Muscle of leg (tissue), 11 donors: Measurements from ENCODE around the gene MRPL54. TPM values are rescaled to one million over a fixed set of nuclear protein-coding genes. Genes with fewer than 3 reads are reported as not detected.
"Not testable (repeated sequence)": the region's sequence is repeated elsewhere in the genome, so short reads cannot be mapped to it uniquely, and the experiment has no call there.

Source experiments
- DNase-seq: peaks from one replicate; pipeline ENCODE4 v3.0.0; 2013
- H3K27ac ChIP-seq: one replicate; pipeline ENCODE4 v1.5.1; 2013; ENCODE audit warnings: mild to moderate bottlenecking, low read length, control low read depth
- H3K27me3 ChIP-seq: one replicate; pipeline ENCODE4 v1.6.1; 2013; ENCODE audit warnings: low read length; ENCODE audit not compliant: control insufficient read depth, insufficient read depth
- H3K36me3 ChIP-seq: one replicate; pipeline ENCODE4 v1.6.1; 2013; ENCODE audit warnings: low read length; ENCODE audit not compliant: control insufficient read depth, insufficient read depth
- H3K4me1 ChIP-seq: one replicate; pipeline ENCODE4 v1.6.1; 2013; ENCODE audit warnings: low read length; ENCODE audit not compliant: control insufficient read depth, insufficient read depth
- H3K4me3 ChIP-seq: one replicate; pipeline ENCODE4 v1.5.1; 2013; ENCODE audit warnings: low read length, control low read depth
- H3K9me3 ChIP-seq: replicated peaks from 2 replicates; pipeline ENCODE4 v1.6.1; 2013; ENCODE audit warnings: low read depth, low read length; ENCODE audit not compliant: control insufficient read depth
- WGBS: methylation state at CpG from one replicate; pipeline ENCODE4 v1.1.5; 2013; ENCODE audit warnings: missing lambda C conversion rate; ENCODE audit not compliant: insufficient coverage; 5-methylcytosine and 5-hydroxymethylcytosine counted together
- polyA plus RNA-seq, 8 donors: library from polyadenylated mRNA; unstranded; fragments of 120-200 nt; gene quantifications; one replicate each; pipeline versions ENCODE4 v1.2.1 to v1.2.3, GENCODE V29; 2013; ENCODE audit warnings: inconsistent platforms in 1 of 8, low replicate concordance in 1 of 8; ENCODE audit not compliant: insufficient read length in 8 of 8, insufficient read depth in 1 of 8
- total RNA-seq: library from RNA; stranded (reverse); fragments of 120-200 nt; gene quantifications from one replicate; pipeline ENCODE4 v1.2.4, GENCODE V29; 2013

The MRPL54 gene
- total and polyA plus RNA-seq, 9 donors: 22.6 to 61.4 (median 30.7) TPM

- DNase-seq: no peak
- 80% methylated on average over 28 of the region's 33 CpGs for WGBS
- H3K4me1 ChIP-seq: peaks cover 4% of the 10 kb centered on the region
- peaks cover 4% of the 10 kb centered on the region for H3K27me3 ChIP-seq
- no peak overlapping the region for H3K4me3 ChIP-seq
- H3K9me3 ChIP-seq: no peaks in the 10 kb centered on the region
- H3K27ac ChIP-seq: no peak overlapping the region
- no peaks in the 10 kb centered on the region for H3K36me3 ChIP-seq
Measured at GRCh38 chr19:3808420-3809143, 46.1 kb downstream of the MRPL54 start.

GRCh38 chr19:3809881-3810707 is 47.6 kb downstream of the MRPL54 start:
- Histone ChIP-seq H3K36me3 (no peaks in the 10 kb centered on the region), H3K27ac (no peak overlapping the region), H3K4me1 (peaks cover 4% of the 10 kb centered on the region), H3K4me3 (no peak overlapping the region), H3K9me3 (no peaks in the 10 kb centered on the region), H3K27me3 (no peaks in the 10 kb centered on the region)
- DNase-seq: no peak
- WGBS: 72% methylated on average over 9 of the region's 26 CpGs

GRCh38 chr19:3810708-3811355 is 48.4 kb downstream of the MRPL54 start:
- no peaks in the 10 kb centered on the region for H3K36me3 ChIP-seq
- no peak overlapping the region for H3K27ac ChIP-seq
- 66% methylated on average over 30 of the region's 38 CpGs for WGBS

GRCh38 chr19:3813473-3814392 is 51.3 kb downstream of the MRPL54 start:
- no peak for DNase-seq
- Histone ChIP-seq H3K27me3 (no peaks in the 10 kb centered on the region), H3K4me3 (no peak overlapping the region), H3K4me1 (peaks cover 4% of the 10 kb centered on the region), H3K27ac (no peak overlapping the region), H3K9me3 (no peaks in the 10 kb centered on the region), H3K36me3 (no peaks in the 10 kb centered on the region)
- 79% methylated on average over 16 of the region's 22 CpGs for whole genome bisulfite sequencing

More at GRCh38 chr19:3810708-3811355, 48.4 kb downstream of the MRPL54 start:
- H3K4me3 ChIP-seq: no peak overlapping the region
- no peaks in the 10 kb centered on the region for H3K27me3 ChIP-seq
- H3K4me1 ChIP-seq: peaks cover 4% of the 10 kb centered on the region
- no peaks in the 10 kb centered on the region for H3K9me3 ChIP-seq
- no peak for DNase-seq

GRCh38 chr19:3814648-3815047 is 52.2 kb downstream of the MRPL54 start:
- Histone ChIP-seq H3K9me3 (no peaks in the 10 kb centered on the region), H3K4me1 (peaks cover 4% of the 10 kb centered on the region), H3K36me3 (no peaks in the 10 kb centered on the region), H3K27ac (no peak overlapping the region), H3K4me3 (no peak overlapping the region), H3K27me3 (no peaks in the 10 kb centered on the region)
- DNase-seq: no peak
- 83% methylated on average over 3 of the region's 4 CpGs for WGBS

GRCh38 chr19:3816148-3816547 is 53.7 kb downstream of the MRPL54 start:
- 88% methylated on average over 8 of the region's 9 CpGs for WGBS
- DNase-seq, H3K4me1 ChIP-seq, H3K4me3 ChIP-seq, H3K27ac ChIP-seq, H3K36me3 ChIP-seq, H3K9me3 ChIP-seq, H3K27me3 ChIP-seq: not testable (repeated sequence)

GRCh38 chr19:3816566-3817218 is 54.2 kb downstream of the MRPL54 start:
- H3K9me3 ChIP-seq: no peaks in the 10 kb centered on the region
- no peak overlapping the region for H3K4me3 ChIP-seq
- H3K27me3 ChIP-seq: no peaks in the 10 kb centered on the region
- 87% methylated on average over 45 of the region's 45 CpGs for WGBS
- no peaks in the 10 kb centered on the region for H3K36me3 ChIP-seq
- H3K4me1 ChIP-seq: peaks cover 4% of the 10 kb centered on the region
- no peak for DNase-seq
- H3K27ac ChIP-seq: no peak overlapping the region
